Progenitor cell of endocrine pancreas (in vitro differentiated cells): ENCODE results near the gene SLC44A2. TPM values are rescaled to one million over a fixed set of nuclear protein-coding genes. Genes with fewer than 3 reads are reported as not detected.

Source experiments
- DNase-seq: peaks from one replicate; pipeline ENCODE4 v3.0.0; 2021; ENCODE audit warnings: low spot score; ENCODE audit not compliant: unreplicated experiment
- H3K27ac Mint-ChIP-seq: 2 replicates; pipeline ENCODE4 v1.8.0; 2021; ENCODE audit warnings: mild to moderate bottlenecking, moderate library complexity, mixed read lengths
- H3K27me3 Mint-ChIP-seq: 2 replicates; pipeline ENCODE4 v1.8.0; 2021; ENCODE audit warnings: mixed read lengths
- H3K36me3 Mint-ChIP-seq: 2 replicates; pipeline ENCODE4 v1.8.0; 2022; ENCODE audit warnings: mixed read lengths; ENCODE audit not compliant: insufficient read depth
- H3K4me1 Mint-ChIP-seq: 2 replicates; pipeline ENCODE4 v1.8.0; 2021; ENCODE audit warnings: low read depth, mixed read lengths
- H3K4me3 Mint-ChIP-seq: 2 replicates; pipeline ENCODE4 v1.8.0; 2021; ENCODE audit warnings: low read depth, mild to moderate bottlenecking, moderate library complexity, mixed read lengths
- H3K9me3 Mint-ChIP-seq: 2 replicates; pipeline ENCODE4 v1.8.0; 2021; ENCODE audit warnings: low read depth, mixed read lengths
- CTCF ChIP-seq: fragments of 200-600 bp; sonication (generic); IDR thresholded peaks from one replicate; pipeline ENCODE4 v1.5.0; 2021; ENCODE audit warnings: antibody characterized with exemption, mild to moderate bottlenecking; ENCODE audit not compliant: unreplicated experiment
- total RNA-seq: library from RNA; stranded (reverse); gene quantifications from 2 replicates; pipeline ENCODE4 v1.2.1, GENCODE V29; 2021

The SLC44A2 gene
- total RNA-seq, 1 donor from 2014 or later: 164 TPM

- Mint-ChIP-seq H3K4me3 (no peak overlapping the region), H3K4me1 (peaks cover 1% of the 10 kb centered on the region), H3K36me3 (peaks cover 32% of the 10 kb centered on the region), H3K9me3 (no peaks in the 10 kb centered on the region), H3K27me3 (no peaks in the 10 kb centered on the region), H3K27ac (no peak overlapping the region)
- DNase-seq: no peak
- no peak for TF ChIP-seq CTCF
These were observed 12.5 kb downstream of the SLC44A2 start for GRCh38 chr19:10637894-10638293.

GRCh38 chr19:10639836-10640235, 14.5 kb downstream of the SLC44A2 start:
- no peak for TF ChIP-seq CTCF
- Mint-ChIP-seq H3K4me1 (peaks cover 11% of the 10 kb centered on the region), H3K4me3 (no peak overlapping the region), H3K27ac (no peak overlapping the region), H3K36me3 (peaks cover 33% of the 10 kb centered on the region), H3K9me3 (no peaks in the 10 kb centered on the region), H3K27me3 (no peaks in the 10 kb centered on the region)
- DNase-seq: no peak

- Mint-ChIP-seq H3K9me3 (no peaks in the 10 kb centered on the region), H3K4me3 (no peak overlapping the region), H3K27me3 (no peaks in the 10 kb centered on the region), H3K4me1 (peaks cover 11% of the 10 kb centered on the region), H3K36me3 (peaks cover 28% of the 10 kb centered on the region), H3K27ac (no peak overlapping the region)
- no peak for TF ChIP-seq CTCF
- no peak for DNase-seq
These were observed 15.0 kb downstream of the SLC44A2 start for GRCh38 chr19:10640361-10640760.

- Mint-ChIP-seq H3K36me3 (peaks cover 24% of the 10 kb centered on the region), H3K27me3 (no peaks in the 10 kb centered on the region), H3K27ac (no peak overlapping the region), H3K9me3 (no peaks in the 10 kb centered on the region), H3K4me3 (no peak overlapping the region), H3K4me1 (peaks cover 11% of the 10 kb centered on the region)
- DNase-seq: no peak
- no peak for TF ChIP-seq CTCF
These were observed 15.9 kb downstream of the SLC44A2 start for GRCh38 chr19:10641248-10641647.

- no peak overlapping the region for H3K4me3 Mint-ChIP-seq
- peaks cover 15% of the 10 kb centered on the region for H3K36me3 Mint-ChIP-seq
- peaks cover 11% of the 10 kb centered on the region for H3K4me1 Mint-ChIP-seq
- no peak for TF ChIP-seq CTCF
- peak overlapping the region; percentile 7 for H3K27ac Mint-ChIP-seq
- no peaks in the 10 kb centered on the region for H3K27me3 Mint-ChIP-seq
- no peaks in the 10 kb centered on the region for H3K9me3 Mint-ChIP-seq
- DNase-seq: no peak
These were observed 17.3 kb downstream of the SLC44A2 start for GRCh38 chr19:10642473-10643171.
